Caco-2 (cell line): ENCODE results near the gene YBX1. TPM values are rescaled to one million over a fixed set of nuclear protein-coding genes. Genes with fewer than 3 reads are reported as not detected.
"Not testable (repeated sequence)": the region's sequence is repeated elsewhere in the genome, so short reads cannot be mapped to it uniquely, and the experiment has no call there.

ENCODE experiments used
- BruUV-seq: library from RNA; stranded (reverse); fragments of 400-500 nt; replicated peaks from 2 replicates; lab custom pipeline; 2021; lab: Mats Ljungman, UMichigan
- CTCF ChIA-PET: fragments of 300-600 bp; sonication (Branson Sonifier 250); formaldehyde crosslinking; loops from one replicate; lab custom pipeline; 2022; ENCODE audit warnings: antibody characterized with exemption; lab: Charles Lee
- POLR2A ChIA-PET: fragments of 300-600 bp; sonication (Branson Sonifier 250); formaldehyde crosslinking; loops from one replicate; lab custom pipeline; 2022; ENCODE audit warnings: antibody characterized with exemption; lab: Charles Lee
- DNase-seq, 2 experiments: peaks; one replicate each; pipeline versions ENCODE4 v3.0.0 to v3.0.0-alpha.2; 2020 to 2022
- H3K27me3 ChIP-seq: replicated peaks from 2 replicates; pipeline ENCODE4 v1.6.0; 2011; ENCODE audit warnings: low read length; ENCODE audit not compliant: control insufficient read depth, insufficient read depth
- H3K36me3 ChIP-seq: 2 replicates; pipeline ENCODE4 v1.5.1; 2011; ENCODE audit warnings: low read length; ENCODE audit not compliant: control insufficient read depth, insufficient read depth
- H3K4me1 ChIP-seq: fragments of 250-450 bp; sonication (Bioruptor Pico); 2 replicates; pipeline ENCODE4 v1.5.1; 2020; ENCODE audit warnings: mild to moderate bottlenecking
- H3K4me3 ChIP-seq: 2 replicates; pipeline ENCODE4 v1.5.1; 2011; ENCODE audit warnings: low read depth, mild to moderate bottlenecking, control low read depth, low read length
- H3K9me3 ChIP-seq: fragments of 250-450 bp; sonication (Bioruptor Pico); 2 replicates; pipeline ENCODE4 v1.5.1; 2020; ENCODE audit warnings: mild to moderate bottlenecking, moderate library complexity
- H3K27ac Mint-ChIP-seq: one replicate; pipeline ENCODE4 v1.8.0; 2022; ENCODE audit warnings: mixed read lengths; ENCODE audit not compliant: unreplicated experiment
- H3K27me3 Mint-ChIP-seq: one replicate; pipeline ENCODE4 v1.8.0; 2022; ENCODE audit warnings: mixed read lengths; ENCODE audit not compliant: insufficient read depth, unreplicated experiment
- H3K36me3 Mint-ChIP-seq: one replicate; pipeline ENCODE4 v1.8.0; 2022; ENCODE audit warnings: mild to moderate bottlenecking, mixed read lengths; ENCODE audit not compliant: insufficient read depth, unreplicated experiment
- H3K4me1 Mint-ChIP-seq: one replicate; pipeline ENCODE4 v1.8.0; 2022; ENCODE audit warnings: low read depth, mixed read lengths; ENCODE audit not compliant: unreplicated experiment
- H3K4me3 Mint-ChIP-seq: one replicate; pipeline ENCODE4 v1.8.0; 2022; ENCODE audit warnings: mild to moderate bottlenecking, moderate library complexity, mixed read lengths; ENCODE audit not compliant: unreplicated experiment
- H3K9me3 Mint-ChIP-seq: one replicate; pipeline ENCODE4 v1.8.0; 2022; ENCODE audit warnings: mixed read lengths; ENCODE audit not compliant: unreplicated experiment
- intact Hi-C: fragments of 100-400 bp; cut with micrococcal nuclease; formaldehyde crosslinking; loops from one replicate; pipeline ENCODE4 v1.10.0; 2022; ENCODE audit not compliant: unreplicated experiment
- total RNA-seq: library from RNA; stranded (reverse); gene quantifications from 2 replicates; pipeline ENCODE4 v1.2.3, GENCODE V29; 2022
- TF ChIP-seq, protein P1 (sequence below), 2 experiments: fragments of 200-600 bp in 1 of 2; IDR thresholded peaks; 1 replicate in 1 of 2; 2 replicates in 1 of 2; pipeline versions ENCODE4 v1.5.1 to v1.8.0; 2011 to 2022; ENCODE audit warnings: antibody characterized with exemption in 1 of 2, control low read depth in 1 of 2, inconsistent platforms in 1 of 2, low read depth in 1 of 2, low read length in 1 of 2, mild to moderate bottlenecking in 1 of 2, moderate library complexity in 1 of 2; ENCODE audit not compliant: insufficient read depth in 1 of 2, severe bottlenecking in 1 of 2, unreplicated experiment in 1 of 2

The YBX1 gene
- total RNA-seq, 1 experiment from 2014 or later: 567 TPM

DNA sequence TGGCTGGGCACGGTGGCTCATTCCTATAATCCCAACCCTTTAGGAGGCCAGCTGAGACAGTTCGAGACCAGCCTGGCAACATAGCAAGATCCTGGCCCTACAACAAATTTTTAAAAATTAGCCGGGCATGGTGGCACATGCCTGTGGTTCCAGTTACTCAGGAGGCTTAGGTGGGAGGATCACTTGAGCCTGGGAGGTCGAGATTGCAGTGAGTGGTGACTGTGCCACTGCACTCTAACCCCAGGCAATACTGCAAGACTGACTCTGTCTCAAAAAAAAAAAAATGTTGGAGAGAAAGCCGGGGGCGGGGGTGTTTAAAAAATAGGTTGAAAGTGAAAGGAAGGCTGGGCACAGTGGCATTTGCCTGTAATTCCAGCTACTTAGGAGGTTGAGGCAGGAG, 41.3 kb downstream of the YBX1 start:
- POLR2A ChIA-PET: no interaction called here
- no peaks in the 10 kb centered on the region for H3K4me1 Mint-ChIP-seq
- Histone ChIP-seq H3K36me3 (no peaks in the 10 kb centered on the region), H3K4me1 (no peaks in the 10 kb centered on the region), H3K27me3 (no peaks in the 10 kb centered on the region), H3K9me3 (no peaks in the 10 kb centered on the region), H3K4me3 (no peak overlapping the region)
- BruUV-seq: no TSS peak
- TF ChIP-seq, protein P1, sequence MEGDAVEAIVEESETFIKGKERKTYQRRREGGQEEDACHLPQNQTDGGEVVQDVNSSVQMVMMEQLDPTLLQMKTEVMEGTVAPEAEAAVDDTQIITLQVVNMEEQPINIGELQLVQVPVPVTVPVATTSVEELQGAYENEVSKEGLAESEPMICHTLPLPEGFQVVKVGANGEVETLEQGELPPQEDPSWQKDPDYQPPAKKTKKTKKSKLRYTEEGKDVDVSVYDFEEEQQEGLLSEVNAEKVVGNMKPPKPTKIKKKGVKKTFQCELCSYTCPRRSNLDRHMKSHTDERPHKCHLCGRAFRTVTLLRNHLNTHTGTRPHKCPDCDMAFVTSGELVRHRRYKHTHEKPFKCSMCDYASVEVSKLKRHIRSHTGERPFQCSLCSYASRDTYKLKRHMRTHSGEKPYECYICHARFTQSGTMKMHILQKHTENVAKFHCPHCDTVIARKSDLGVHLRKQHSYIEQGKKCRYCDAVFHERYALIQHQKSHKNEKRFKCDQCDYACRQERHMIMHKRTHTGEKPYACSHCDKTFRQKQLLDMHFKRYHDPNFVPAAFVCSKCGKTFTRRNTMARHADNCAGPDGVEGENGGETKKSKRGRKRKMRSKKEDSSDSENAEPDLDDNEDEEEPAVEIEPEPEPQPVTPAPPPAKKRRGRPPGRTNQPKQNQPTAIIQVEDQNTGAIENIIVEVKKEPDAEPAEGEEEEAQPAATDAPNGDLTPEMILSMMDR (IDR thresholded peaks at IDR 0.05; ENCODE audit: insufficient read depth in 1 of 2, low read depth in 1 of 2, low read length in 1 of 2, severe bottlenecking in 1 of 2, unreplicated experiment in 1 of 2): no peak
- no peaks in the 10 kb centered on the region for H3K9me3 Mint-ChIP-seq
- no peak for DNase-seq
- H3K36me3 Mint-ChIP-seq: peaks cover 2% of the 10 kb centered on the region
- H3K27me3 Mint-ChIP-seq: no peaks in the 10 kb centered on the region
- CTCF ChIA-PET: interaction anchor here (0.6 kb wide), 1 partner anchor 41 kb away, joined by 3 read pairs; the partner anchor contains the start of gene YBX1
- no peak overlapping the region for H3K4me3 Mint-ChIP-seq
- no peak overlapping the region for H3K27ac Mint-ChIP-seq
- intact Hi-C loops: no loop called here

DNA sequence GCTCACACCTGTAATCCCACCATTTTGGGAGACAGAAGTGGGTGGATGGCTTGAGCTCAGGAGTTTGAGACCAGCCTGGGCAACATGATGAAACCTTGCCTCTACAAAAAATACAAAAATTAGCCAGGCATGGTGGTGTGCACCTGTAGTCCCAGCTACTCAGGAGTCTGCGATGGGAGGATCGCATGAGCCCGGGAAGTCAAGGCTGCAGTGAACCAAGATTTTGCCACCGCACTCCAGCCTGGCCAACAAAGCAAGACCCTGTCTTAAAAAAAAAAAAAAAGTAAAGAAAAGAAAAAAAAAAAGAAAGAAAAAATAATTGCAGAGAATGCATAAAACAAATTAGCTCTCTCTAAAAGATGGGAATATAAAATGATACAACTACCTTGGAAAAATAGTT, 43.6 kb downstream of the YBX1 start:
- H3K4me3 ChIP-seq, intact Hi-C loops, H3K27me3 ChIP-seq, H3K4me3 Mint-ChIP-seq, H3K9me3 Mint-ChIP-seq, H3K27ac Mint-ChIP-seq, H3K27me3 Mint-ChIP-seq, DNase-seq, H3K36me3 Mint-ChIP-seq, H3K9me3 ChIP-seq, BruUV-seq, H3K4me1 ChIP-seq, H3K4me1 Mint-ChIP-seq, H3K36me3 ChIP-seq: not testable (repeated sequence)
- CTCF ChIA-PET: interaction anchor here (0.6 kb wide), 2 partner anchors 552 to 564 kb away, joined by 3 read pairs; no protein-coding TSS in a partner anchor
- POLR2A ChIA-PET: interaction anchor here (1.5 kb wide), 1 partner anchor 44 kb away, joined by 18 read pairs; the partner anchor contains the start of gene YBX1

DNA sequence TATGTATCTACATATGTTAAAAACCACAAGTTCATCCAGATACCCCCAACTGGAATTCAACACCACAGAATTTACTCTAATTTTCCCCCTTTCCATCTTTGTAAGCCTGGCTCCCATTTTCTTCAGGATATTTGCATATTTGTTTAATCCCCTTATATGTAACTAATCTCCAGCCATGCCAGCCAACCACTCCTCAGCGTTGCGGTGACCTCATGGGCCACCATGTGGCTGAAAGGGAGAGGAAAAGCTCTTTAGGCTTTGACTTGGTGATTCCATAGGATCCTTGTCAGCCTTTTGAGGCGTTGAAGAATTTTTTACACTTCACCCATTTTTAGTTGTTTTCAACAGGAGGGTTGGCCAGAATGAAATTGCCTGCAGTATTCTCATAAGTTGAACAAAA, 47.8 kb downstream of the YBX1 start:
- no TSS peak for BruUV-seq
- TF ChIP-seq, protein P1 (IDR thresholded peaks at IDR 0.05; ENCODE audit: insufficient read depth in 1 of 2, low read depth in 1 of 2, low read length in 1 of 2, severe bottlenecking in 1 of 2, unreplicated experiment in 1 of 2): no peak
- Mint-ChIP-seq H3K27ac (no peak overlapping the region), H3K27me3 (no peaks in the 10 kb centered on the region), H3K4me3 (no peak overlapping the region), H3K4me1 (no peaks in the 10 kb centered on the region), H3K36me3 (no peaks in the 10 kb centered on the region), H3K9me3 (no peaks in the 10 kb centered on the region)
- ChIA-PET POLR2A (no interaction called here), CTCF (interaction anchor here (0.7 kb wide), 1 partner anchor 48 kb away, joined by 4 read pairs; the partner anchor contains the start of gene YBX1)
- no peak for DNase-seq
- Histone ChIP-seq H3K4me1 (peaks cover 11% of the 10 kb centered on the region; the same call in 1 of the 2 replicates), H3K4me3 (no peak overlapping the region), H3K27me3 (no peaks in the 10 kb centered on the region), H3K36me3 (no peaks in the 10 kb centered on the region), H3K9me3 (no peaks in the 10 kb centered on the region)
- intact Hi-C loops: no loop called here
